ENCODE data around the gene HERPUD1. TPM values are rescaled to one million over a fixed set of nuclear protein-coding genes. Genes with fewer than 3 reads are reported as not detected.

Gene HERPUD1
- total and polyA plus RNA-seq, 2 of the 8 experiments (the other 6 are each of a cell fraction or from before 2014, with no cell fraction given) = 23.3 to 34.7 TPM

DNA sequence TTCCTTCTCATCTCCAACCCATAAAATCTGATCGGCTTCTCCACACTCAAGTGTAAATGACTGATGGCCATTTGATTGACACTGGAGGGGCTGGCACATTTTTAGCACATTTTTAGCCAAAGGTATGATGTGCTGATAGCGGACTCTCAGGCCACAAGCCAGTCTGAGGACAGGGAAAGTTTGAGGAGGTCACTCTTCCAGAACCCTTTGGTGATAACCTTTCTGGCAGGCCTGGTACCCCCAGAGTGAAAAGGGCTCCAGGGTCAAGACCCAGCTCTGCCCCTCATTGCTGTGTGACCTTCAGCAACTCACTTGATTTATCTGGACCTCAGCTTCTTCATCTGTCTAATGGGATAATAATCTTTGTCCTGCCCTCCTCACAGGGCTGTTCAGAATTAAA is 55.8 kb downstream of the HERPUD1 start (continued):
- TF ChIP-seq CHD7 (IDR thresholded peaks at IDR 0.05; ENCODE audit: insufficient replicate concordance, low read length) = no peak
- TF ChIP-seq CEBPB (IDR thresholded peaks at IDR 0.05; ENCODE audit: low read depth, low read length) = no peak
- no peak for TF ChIP-seq SUZ12 (IDR thresholded peaks at IDR 0.05; ENCODE audit: low read length)
- TF ChIP-seq NANOG (IDR thresholded peaks at IDR 0.05; ENCODE audit: insufficient read depth, low read depth, low read length, poor library complexity, severe bottlenecking) = no peak
